Natural killer cell treated with Interleukin-12 subunit alpha and Interleukin-12 subunit beta and Interleukin-15 and Interleukin-18, amount 100 ng/mL, for 72 hours (primary cell): ENCODE data around the gene LMF1. TPM values are rescaled to one million over a fixed set of nuclear protein-coding genes. Genes with fewer than 3 reads are reported as not detected.
A peak's percentile ranks its signal among the peaks of the same experiment; 100 is the strongest.
"Not testable (repeated sequence)": the region's sequence is repeated elsewhere in the genome, so short reads cannot be mapped to it uniquely, and the experiment has no call there.

Experiments used
- ATAC-seq, 2 donors: fragments of 150-1000 bp; cut with Tn5 transposase in 1 of 2; sonication (Bioruptor Pico), chemical (Tn5 transposase) in 1 of 2; 2 replicates each; pipeline ENCODE4 v1.10.0; 2021
- DNase-seq: peaks from one replicate; pipeline ENCODE4 v3.0.0; 2022; ENCODE audit warnings: low spot score
- H3K27ac Mint-ChIP-seq, 2 donors: 1 replicate in 1 of 2; 2 replicates in 1 of 2; pipeline ENCODE4 v1.8.0; 2022; ENCODE audit warnings: mixed read lengths in 2 of 2, mild to moderate bottlenecking in 1 of 2, moderate library complexity in 1 of 2
- H3K27me3 Mint-ChIP-seq, 2 donors: 1 replicate in 1 of 2; 2 replicates in 1 of 2; pipeline ENCODE4 v1.8.0; 2022; ENCODE audit warnings: mixed read lengths in 2 of 2
- H3K36me3 Mint-ChIP-seq: one replicate; pipeline ENCODE4 v1.8.0; 2022; ENCODE audit warnings: mixed read lengths
- H3K4me1 Mint-ChIP-seq, 2 donors: 1 replicate in 1 of 2; 2 replicates in 1 of 2; pipeline ENCODE4 v1.8.0; 2022; ENCODE audit warnings: low read depth in 2 of 2, mixed read lengths in 2 of 2, mild to moderate bottlenecking in 1 of 2
- H3K4me3 Mint-ChIP-seq: one replicate; pipeline ENCODE4 v1.8.0; 2022; ENCODE audit warnings: mixed read lengths
- H3K9me3 Mint-ChIP-seq: 2 replicates; pipeline ENCODE4 v1.8.0; 2022; ENCODE audit warnings: mixed read lengths
- total RNA-seq, 2 donors: library from RNA; stranded (reverse); gene quantifications; one replicate each; pipeline ENCODE4 v1.2.3, GENCODE V29; 2022

Gene LMF1
- total RNA-seq, 2 donors from 2014 or later, result 17.1 to 21.0 TPM

- ATAC-seq, result no peak
- Mint-ChIP-seq H3K4me3 (no peak overlapping the region), H3K27me3 (no peaks in the 10 kb centered on the region), H3K27ac (no peak overlapping the region), H3K9me3 (no peaks in the 10 kb centered on the region), H3K4me1 (peaks cover 22 to 26% of the 10 kb centered on the region in 2 donors), H3K36me3 (peaks cover 10% of the 10 kb centered on the region)
- DNase-seq, result no peak
These were observed 4.7 kb downstream of the LMF1 start for GRCh38 chr16:966035-966434.

- H3K4me1 Mint-ChIP-seq, result peaks cover 22 to 26% of the 10 kb centered on the region in 2 donors
- peak overlapping the region; percentile 81 for H3K4me3 Mint-ChIP-seq
- ATAC-seq (no peak), DNase-seq (no peak)
- peaks cover 10% of the 10 kb centered on the region for H3K36me3 Mint-ChIP-seq
- H3K9me3 Mint-ChIP-seq, result no peaks in the 10 kb centered on the region
- no peaks in the 10 kb centered on the region for H3K27me3 Mint-ChIP-seq
- H3K27ac Mint-ChIP-seq, result peak overlapping the region; percentile 12 to 90
These were observed 5.3 kb downstream of the LMF1 start for GRCh38 chr16:965487-965886.

GRCh38 chr16:965036-965395 is 5.8 kb downstream of the LMF1 start:
- Mint-ChIP-seq H3K4me3 (peak overlapping the region; percentile 81), H3K4me1 (peaks cover 22 to 26% of the 10 kb centered on the region in 2 donors), H3K27ac (peak overlapping the region; percentile 12 to 90), H3K27me3 (no peaks in the 10 kb centered on the region), H3K36me3 (peaks cover 10% of the 10 kb centered on the region), H3K9me3 (no peaks in the 10 kb centered on the region)
- DNase-seq (no peak), ATAC-seq (no peak)

- Mint-ChIP-seq H3K27ac (peak overlapping the region; percentile 12 to 90), H3K9me3 (no peaks in the 10 kb centered on the region), H3K27me3 (no peaks in the 10 kb centered on the region), H3K4me1 (peaks cover 22 to 26% of the 10 kb centered on the region in 2 donors), H3K36me3 (peaks cover 10% of the 10 kb centered on the region), H3K4me3 (peak overlapping the region; percentile 81)
- peak in 1 of 2 donors; percentile 79 for ATAC-seq
- DNase-seq, result no peak
These were observed 6.3 kb downstream of the LMF1 start for GRCh38 chr16:964356-965035.

- Mint-ChIP-seq H3K9me3 (no peaks in the 10 kb centered on the region), H3K27ac (peak overlapping the region; percentile 41 to 90), H3K27me3 (no peaks in the 10 kb centered on the region), H3K4me1 (peaks cover 22 to 30% of the 10 kb centered on the region in 2 donors), H3K36me3 (peaks cover 10% of the 10 kb centered on the region), H3K4me3 (peak overlapping the region; percentile 81)
- DNase-seq, result no peak
- ATAC-seq, result no peak
These were observed 6.9 kb downstream of the LMF1 start for GRCh38 chr16:963913-964312.

- ATAC-seq (no peak), DNase-seq (no peak)
- Mint-ChIP-seq H3K9me3 (no peaks in the 10 kb centered on the region), H3K36me3 (peaks cover 10% of the 10 kb centered on the region), H3K27me3 (no peaks in the 10 kb centered on the region), H3K4me1 (peaks cover 17 to 24% of the 10 kb centered on the region in 2 donors), H3K27ac (peak overlapping the region; percentile 41 to 90), H3K4me3 (peak overlapping the region; percentile 81)
These were observed 7.6 kb downstream of the LMF1 start for GRCh38 chr16:962901-963814.

- Mint-ChIP-seq H3K27me3 (no peaks in the 10 kb centered on the region), H3K4me1 (peaks cover 15 to 25% of the 10 kb centered on the region in 2 donors), H3K27ac (no peak overlapping the region), H3K4me3 (no peak overlapping the region), H3K9me3 (no peaks in the 10 kb centered on the region), H3K36me3 (peaks cover 10% of the 10 kb centered on the region)
- DNase-seq (no peak), ATAC-seq (no peak)
These were observed 8.4 kb downstream of the LMF1 start for GRCh38 chr16:962366-962765.

GRCh38 chr16:959232-960040 is 11.3 kb downstream of the LMF1 start:
- no peaks in the 10 kb centered on the region for H3K36me3 Mint-ChIP-seq
- DNase-seq (no peak), ATAC-seq (no peak)
- no peaks in the 10 kb centered on the region for H3K9me3 Mint-ChIP-seq
- peaks cover 8 to 18% of the 10 kb centered on the region in 2 donors for H3K4me1 Mint-ChIP-seq
- H3K27me3 Mint-ChIP-seq, result no peaks in the 10 kb centered on the region
- peak overlapping the region in 1 of 2 donors; percentile 50 for H3K27ac Mint-ChIP-seq
- H3K4me3 Mint-ChIP-seq, result no peak overlapping the region

- not testable (repeated sequence) for H3K27me3 Mint-ChIP-seq, DNase-seq, ATAC-seq, H3K27ac Mint-ChIP-seq, H3K9me3 Mint-ChIP-seq, H3K4me3 Mint-ChIP-seq, H3K36me3 Mint-ChIP-seq
- peaks cover 4 to 22% of the 10 kb centered on the region in 2 donors for H3K4me1 Mint-ChIP-seq
These were observed 15.0 kb downstream of the LMF1 start for GRCh38 chr16:955766-956165.

GRCh38 chr16:953818-954217 is 17.0 kb downstream of the LMF1 start:
- H3K27me3 Mint-ChIP-seq, H3K9me3 Mint-ChIP-seq, H3K36me3 Mint-ChIP-seq, H3K27ac Mint-ChIP-seq, H3K4me3 Mint-ChIP-seq, ATAC-seq, DNase-seq: not testable (repeated sequence)
- H3K4me1 Mint-ChIP-seq, result peaks cover 4 to 17% of the 10 kb centered on the region in 2 donors

GRCh38 chr16:952321-952720 is 18.5 kb downstream of the LMF1 start:
- Mint-ChIP-seq H3K36me3 (peaks cover 4% of the 10 kb centered on the region), H3K4me3 (no peak overlapping the region), H3K9me3 (no peaks in the 10 kb centered on the region), H3K27ac (no peak overlapping the region), H3K4me1 (peaks cover 4 to 18% of the 10 kb centered on the region in 2 donors), H3K27me3 (no peaks in the 10 kb centered on the region)
- peak; percentile 17 to 43 for ATAC-seq
- DNase-seq, result no peak

GRCh38 chr16:951660-952301 is 19.0 kb downstream of the LMF1 start:
- DNase-seq (no peak), ATAC-seq (peak in 1 of 2 donors; percentile 45)
- H3K27me3 Mint-ChIP-seq, result no peaks in the 10 kb centered on the region
- no peaks in the 10 kb centered on the region for H3K9me3 Mint-ChIP-seq
- peaks cover 4% of the 10 kb centered on the region for H3K36me3 Mint-ChIP-seq
- no peak overlapping the region for H3K27ac Mint-ChIP-seq
- H3K4me1 Mint-ChIP-seq, result peaks cover 4 to 17% of the 10 kb centered on the region in 2 donors
- H3K4me3 Mint-ChIP-seq, result no peak overlapping the region
